K562 (cell line): ENCODE data around the gene BMF. TPM values are rescaled to one million over a fixed set of nuclear protein-coding genes. Genes with fewer than 3 reads are reported as not detected.

Source experiments
- BACH1 ChIP-seq: fragments of 200-800 bp; sonication (Bioruptor generic); IDR thresholded peaks from 2 replicates; pipeline ENCODE4 v1.6.1; 2016; ENCODE audit warnings: missing genetic modification characterization, missing compliant biosample characterization
- CBFB ChIP-seq: sonication (generic); formaldehyde crosslinking; IDR thresholded peaks from 2 replicates; pipeline ENCODE4 v1.4.0; 2020; ENCODE audit warnings: mild to moderate bottlenecking, missing genetic modification reagents
- CHD7 ChIP-seq: fragments of 200-600 bp; sonication (generic); IDR thresholded peaks from one replicate; pipeline ENCODE4 v1.6.1; 2012; ENCODE audit warnings: mild to moderate bottlenecking, low read depth, low read length, inconsistent platforms
- DIDO1 ChIP-seq: fragments of 450-650 bp; IDR thresholded peaks from 2 replicates; pipeline ENCODE4 v1.6.1; 2016; ENCODE audit warnings: low read depth, missing biosample characterization, missing genetic modification characterization
- HES1 ChIP-seq: fragments of 450-650 bp; IDR thresholded peaks from 2 replicates; pipeline ENCODE4 v1.6.1; 2016; ENCODE audit warnings: low read depth, mild to moderate bottlenecking, moderate library complexity
- IFI16 ChIP-seq: fragments of 250-450 bp; sonication (Bioruptor Pico); IDR thresholded peaks from 2 replicates; pipeline ENCODE4 v2.1.2; 2022; ENCODE audit warnings: mild to moderate bottlenecking, inconsistent platforms
- JUND ChIP-seq, 2 experiments: IDR thresholded peaks; 2 replicates in 1 of 2; 3 replicates in 1 of 2; pipeline ENCODE4 v1.6.1; 2011; ENCODE audit warnings: borderline replicate concordance in 2 of 2, low read depth in 2 of 2, low read length in 2 of 2, improper control_type of control experiment in 1 of 2, missing biosample characterization in 1 of 2, missing genetic modification characterization in 1 of 2, missing genetic modification reagents in 1 of 2
- LEF1 ChIP-seq: fragments of 450-650 bp; IDR thresholded peaks from 2 replicates; pipeline ENCODE4 v1.6.1; 2016; ENCODE audit warnings: mild to moderate bottlenecking
- NCOA1 ChIP-seq: fragments of 450-650 bp; IDR thresholded peaks from 2 replicates; pipeline ENCODE4 v1.6.1; 2016; ENCODE audit warnings: low read depth
- NFE2 ChIP-seq: IDR thresholded peaks from 2 replicates; pipeline ENCODE4 v1.6.1; 2014; ENCODE audit warnings: antibody characterized with exemption, low read depth
- RAD21 ChIP-seq, 2 experiments: fragments of 250-450 bp in 1 of 2; fragments of 450-650 bp in 1 of 2; sonication (Bioruptor Pico) in 1 of 2; formaldehyde crosslinking in 1 of 2; IDR thresholded peaks in 1 of 2; conservative IDR thresholded peaks in 1 of 2; 2 replicates each; pipeline versions ENCODE4 v1.4.0 to v1.8.0; 2020 to 2022; ENCODE audit warnings: mild to moderate bottlenecking in 2 of 2, moderate library complexity in 1 of 2
- TRIM24 ChIP-seq, 2 experiments: fragments of 450-650 bp; IDR thresholded peaks; 2 replicates each; pipeline ENCODE4 v1.6.1; 2016
- ZBTB2 ChIP-seq: fragments of 450-650 bp; IDR thresholded peaks from 2 replicates; pipeline ENCODE4 v1.6.1; 2016; ENCODE audit warnings: antibody characterized with exemption
- polyA plus RNA-seq, 8 experiments: library from polyadenylated mRNA; depleted of rRNA in 4 of 8; stranded (reverse) in 5 of 8; unstranded in 3 of 8; fragments of >200 nt; fragmentation: Nextera tagmentation in 2 of 8; fragmentation: Illumina TruSeq in 1 of 8; extraction: Ambion mirVana in 2 of 8; extraction: Trizol in 1 of 8; gene quantifications; 2 replicates each; pipeline versions ENCODE4 v1.2.1 to v1.2.3, GENCODE V29; 2011 to 2014; ENCODE audit warnings: inconsistent platforms in 1 of 8, missing spikeins in 1 of 8
- total RNA-seq, 7 experiments: library from RNA; depleted of rRNA in 6 of 7; stranded (reverse); fragments of >200 nt in 6 of 7; fragmentation: Illumina TruSeq in 2 of 7; extraction: Trizol in 2 of 7; gene quantifications; 2 replicates each; pipeline versions ENCODE4 v1.2.1 to v1.2.3, GENCODE V29; 2011 to 2021; ENCODE audit warnings: low replicate concordance in 1 of 7

Gene BMF
- total and polyA plus RNA-seq, 9 of the 15 experiments (the other 6 are each of a cell fraction or from before 2014, with no cell fraction given): 0.25 to 0.91 (median 0.59) TPM; not detected in 2

GRCh38 chr15:40137303-40138200 is 28.9 kb upstream of the BMF start (continued):
- TF ChIP-seq JUND (IDR thresholded peaks at IDR 0.05; ENCODE audit: borderline replicate concordance, low read depth, low read length) (no peak), JUND (tag; IDR thresholded peaks at IDR 0.05; ENCODE audit: borderline replicate concordance, low read depth, low read length) (peak; percentile 46; the same call in 1 of the 3 replicates), ZBTB2 (0 out of 2 replicates have a peak, but pooled peaks have one; percentile 31), HES1 (no peak), DIDO1 (tag) (no peak), BACH1 (tag) (peak; percentile 68; the same call in 1 of the 2 replicates), RAD21 (CRISPR knock-in tag; conservative IDR thresholded peaks at IDR 0.05 in 1 of 2, IDR thresholded peaks at IDR 0.05 in 1 of 2) (peak in 1 of 2 experiments; percentile 17; a peak in 1 of 4 replicates), CHD7 (no peak), NCOA1 (peak; percentile 73; the same call in 1 of the 2 replicates), IFI16 (CRISPR knock-in tag) (no peak), CBFB (CRISPR knock-in tag) (no peak), TRIM24 (IDR thresholded peaks at IDR 0.05) (peak in 1 of 2 experiments; percentile 70; a peak in 2 of 4 replicates), LEF1 (peak; percentile 50; the same call in 1 of the 2 replicates), NFE2 (peak; percentile 87)
